ENCODE measurements around the gene SNX1.
A peak's percentile ranks its signal among the peaks of the same experiment; 100 is the strongest.
"Not testable (repeated sequence)": the region's sequence is repeated elsewhere in the genome, so short reads cannot be mapped to it uniquely, and the experiment has no call there.

SNX1 gene

DNA sequence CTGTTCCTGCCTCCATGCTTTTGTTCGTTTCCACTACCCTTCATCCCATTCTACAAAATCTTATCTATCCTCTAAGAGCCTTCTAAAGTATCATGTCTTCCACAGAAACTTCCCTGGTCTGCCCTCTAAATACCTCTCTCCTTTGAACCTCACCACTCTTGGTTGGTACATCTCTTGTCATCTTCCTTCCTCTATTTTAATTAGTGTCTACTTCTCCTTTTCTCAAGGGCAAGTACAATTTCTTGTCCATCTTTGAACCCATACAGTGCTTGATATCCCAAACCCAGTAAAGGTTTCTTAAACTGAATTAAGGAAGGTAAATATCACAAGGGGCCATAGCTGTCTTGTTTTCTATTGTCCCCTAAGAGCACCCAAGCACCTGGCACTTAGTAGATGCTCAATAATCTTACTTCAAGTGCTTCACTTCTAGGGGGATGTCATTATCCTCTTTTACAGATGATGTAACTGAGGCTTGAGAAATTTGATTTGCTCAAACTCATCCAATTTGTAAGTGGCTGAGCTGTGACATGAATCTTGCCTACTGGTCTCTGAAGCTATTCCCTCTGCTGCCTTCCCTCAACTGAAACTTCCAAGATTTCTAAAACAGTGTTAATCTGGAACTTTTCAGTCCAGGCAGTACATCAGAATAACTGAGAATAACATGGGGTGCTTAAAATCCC, 46.9 kb upstream of the SNX1 start (continued):
- TF ChIP-seq CSDC2 (CRISPR knock-in tag; IDR thresholded peaks at IDR 0.05) = no peak
- no peak for TF ChIP-seq ZFP30 (CRISPR knock-in tag; IDR thresholded peaks at IDR 0.05)

DNA sequence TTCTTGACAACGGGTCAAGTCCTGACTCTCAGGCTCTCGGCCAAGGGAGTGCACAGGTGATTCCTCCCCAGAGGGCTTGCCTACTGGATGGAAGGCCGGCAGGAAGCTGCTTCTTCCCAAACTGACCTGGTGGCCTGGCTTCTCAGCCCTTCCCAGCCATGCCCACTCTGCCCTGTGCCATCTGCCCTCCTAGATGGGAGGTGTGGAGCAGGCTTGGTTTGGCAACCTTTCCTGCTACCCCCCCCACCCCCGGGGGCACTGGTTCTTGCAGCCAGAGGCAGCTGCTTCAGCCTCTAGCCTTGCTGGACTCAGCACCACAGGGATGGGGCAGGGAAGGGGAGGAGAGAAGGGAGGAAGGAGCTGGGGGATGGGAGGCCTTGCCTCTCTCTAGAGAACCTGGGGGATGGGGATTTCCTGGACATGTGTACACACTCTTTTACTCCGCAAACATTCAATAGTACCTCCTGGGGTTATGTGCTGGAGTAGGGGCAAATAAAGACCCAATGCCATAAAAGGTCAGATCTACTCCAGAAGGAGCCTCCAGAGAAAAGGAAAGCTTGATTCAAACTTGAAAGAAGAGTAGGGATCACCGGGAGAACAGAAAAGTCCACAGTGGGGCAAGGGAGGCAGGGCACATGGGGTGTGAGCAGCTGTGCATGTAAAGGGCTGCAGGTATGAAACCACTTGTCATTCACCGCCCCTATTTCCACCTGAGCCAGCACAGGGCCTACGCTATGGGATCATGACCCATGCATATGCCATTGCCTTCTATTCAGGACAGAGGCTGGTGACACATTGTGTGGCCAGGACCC, 45.3 kb upstream of the SNX1 start:
- TF ChIP-seq ZFP3 (CRISPR knock-in tag; IDR thresholded peaks at IDR 0.05) = no peak
- no peak for TF ChIP-seq ZC3H10 (CRISPR knock-in tag; IDR thresholded peaks at IDR 0.05)
- no peak for TF ChIP-seq ESRRG (CRISPR knock-in tag; IDR thresholded peaks at IDR 0.05)
- TF ChIP-seq, protein P1, sequence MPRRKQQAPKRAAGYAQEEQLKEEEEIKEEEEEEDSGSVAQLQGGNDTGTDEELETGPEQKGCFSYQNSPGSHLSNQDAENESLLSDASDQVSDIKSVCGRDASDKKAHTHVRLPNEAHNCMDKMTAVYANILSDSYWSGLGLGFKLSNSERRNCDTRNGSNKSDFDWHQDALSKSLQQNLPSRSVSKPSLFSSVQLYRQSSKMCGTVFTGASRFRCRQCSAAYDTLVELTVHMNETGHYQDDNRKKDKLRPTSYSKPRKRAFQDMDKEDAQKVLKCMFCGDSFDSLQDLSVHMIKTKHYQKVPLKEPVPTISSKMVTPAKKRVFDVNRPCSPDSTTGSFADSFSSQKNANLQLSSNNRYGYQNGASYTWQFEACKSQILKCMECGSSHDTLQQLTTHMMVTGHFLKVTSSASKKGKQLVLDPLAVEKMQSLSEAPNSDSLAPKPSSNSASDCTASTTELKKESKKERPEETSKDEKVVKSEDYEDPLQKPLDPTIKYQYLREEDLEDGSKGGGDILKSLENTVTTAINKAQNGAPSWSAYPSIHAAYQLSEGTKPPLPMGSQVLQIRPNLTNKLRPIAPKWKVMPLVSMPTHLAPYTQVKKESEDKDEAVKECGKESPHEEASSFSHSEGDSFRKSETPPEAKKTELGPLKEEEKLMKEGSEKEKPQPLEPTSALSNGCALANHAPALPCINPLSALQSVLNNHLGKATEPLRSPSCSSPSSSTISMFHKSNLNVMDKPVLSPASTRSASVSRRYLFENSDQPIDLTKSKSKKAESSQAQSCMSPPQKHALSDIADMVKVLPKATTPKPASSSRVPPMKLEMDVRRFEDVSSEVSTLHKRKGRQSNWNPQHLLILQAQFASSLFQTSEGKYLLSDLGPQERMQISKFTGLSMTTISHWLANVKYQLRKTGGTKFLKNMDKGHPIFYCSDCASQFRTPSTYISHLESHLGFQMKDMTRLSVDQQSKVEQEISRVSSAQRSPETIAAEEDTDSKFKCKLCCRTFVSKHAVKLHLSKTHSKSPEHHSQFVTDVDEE (CRISPR knock-in tag; IDR thresholded peaks at IDR 0.05) = no peak
- TF ChIP-seq OSR1 (CRISPR knock-in tag; IDR thresholded peaks at IDR 0.05) = no peak
- no peak for TF ChIP-seq PPARA (CRISPR knock-in tag; IDR thresholded peaks at IDR 0.05; ENCODE audit: borderline replicate concordance)
- no peak for TF ChIP-seq ZFP30 (CRISPR knock-in tag; IDR thresholded peaks at IDR 0.05)
- TF ChIP-seq SNAI2 (CRISPR knock-in tag; IDR thresholded peaks at IDR 0.05) = no peak
- no peak for TF ChIP-seq GLIS3 (CRISPR knock-in tag; IDR thresholded peaks at IDR 0.05)
- no peak for TF ChIP-seq ARNTL (CRISPR knock-in tag; IDR thresholded peaks at IDR 0.05; ENCODE audit: borderline replicate concordance, low read depth)
- TF ChIP-seq CSDC2 (CRISPR knock-in tag; IDR thresholded peaks at IDR 0.05) = no peak
- ATAC-seq = no peak

DNA sequence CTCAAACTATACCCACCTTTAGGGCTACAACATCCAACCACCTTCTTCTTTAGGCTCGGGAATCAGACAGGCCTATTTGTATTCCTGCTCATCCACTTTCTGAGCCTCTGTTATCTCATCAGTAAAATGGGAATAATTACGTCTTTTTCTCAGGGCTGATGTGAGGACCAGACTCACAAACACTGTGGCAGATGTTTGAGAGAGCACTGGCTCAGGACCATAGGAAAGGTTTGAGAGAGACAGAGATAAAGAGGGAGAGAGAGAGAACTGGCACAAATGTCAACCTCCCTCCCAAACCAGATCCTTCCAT, 44.7 kb upstream of the SNX1 start:
- no peak for ATAC-seq
- no peak for TF ChIP-seq GLIS3 (CRISPR knock-in tag; IDR thresholded peaks at IDR 0.05)
- no peak for TF ChIP-seq ZNF70 (CRISPR knock-in tag; IDR thresholded peaks at IDR 0.05)
- TF ChIP-seq ARNTL (CRISPR knock-in tag; IDR thresholded peaks at IDR 0.05; ENCODE audit: borderline replicate concordance, low read depth) = no peak
- no peak for TF ChIP-seq CSDC2 (CRISPR knock-in tag; IDR thresholded peaks at IDR 0.05)
- TF ChIP-seq ZFP30 (CRISPR knock-in tag; IDR thresholded peaks at IDR 0.05) = no peak

DNA sequence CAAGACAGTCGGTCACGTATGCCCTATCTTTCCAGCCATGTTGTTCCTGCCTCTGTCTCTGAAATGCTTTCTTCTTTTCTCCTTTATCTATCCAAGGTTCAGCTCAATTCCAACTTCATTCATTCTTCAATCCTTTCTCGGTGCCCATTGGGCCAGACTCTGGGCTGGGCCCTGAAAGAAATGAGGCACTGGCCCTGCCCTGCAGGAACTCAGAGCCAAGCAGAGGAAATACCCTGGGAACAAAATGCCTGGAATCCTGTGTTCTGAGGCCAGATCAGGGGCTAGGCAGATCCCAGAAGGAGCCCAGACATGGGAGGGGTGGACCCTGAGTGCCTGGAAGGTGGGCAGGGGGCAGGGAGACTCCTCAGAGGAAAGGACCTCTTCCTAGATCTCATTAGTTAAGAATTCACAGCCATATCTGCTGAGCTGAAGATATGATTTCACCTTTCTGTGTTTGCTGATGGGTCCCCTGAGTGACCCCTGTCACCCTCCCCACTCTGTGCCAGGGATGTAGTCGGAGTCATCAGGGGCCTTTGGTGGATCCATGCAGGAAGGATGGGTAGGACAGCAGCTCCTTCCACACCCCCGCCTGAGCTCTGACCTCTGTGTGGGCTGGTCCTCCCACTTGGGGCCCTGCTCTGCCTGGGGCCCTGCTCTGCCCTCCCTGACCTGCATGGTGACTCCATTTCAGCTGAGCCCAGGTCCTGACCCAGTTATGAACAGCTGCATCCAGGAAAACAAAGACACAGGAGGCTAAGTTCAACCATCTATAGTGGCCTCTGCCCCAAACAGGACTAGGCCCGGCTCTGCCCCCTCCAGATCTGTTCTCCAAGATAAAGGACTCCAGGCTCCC, 44.1 kb upstream of the SNX1 start:
- no peak for TF ChIP-seq ZC3H10 (CRISPR knock-in tag; IDR thresholded peaks at IDR 0.05)
- no peak for TF ChIP-seq ISL1 (CRISPR knock-in tag; IDR thresholded peaks at IDR 0.05)
- TF ChIP-seq CSDC2 (CRISPR knock-in tag; IDR thresholded peaks at IDR 0.05) = no peak
- TF ChIP-seq ARNTL (CRISPR knock-in tag; IDR thresholded peaks at IDR 0.05; ENCODE audit: borderline replicate concordance, low read depth) = no peak
- TF ChIP-seq, protein P2, sequence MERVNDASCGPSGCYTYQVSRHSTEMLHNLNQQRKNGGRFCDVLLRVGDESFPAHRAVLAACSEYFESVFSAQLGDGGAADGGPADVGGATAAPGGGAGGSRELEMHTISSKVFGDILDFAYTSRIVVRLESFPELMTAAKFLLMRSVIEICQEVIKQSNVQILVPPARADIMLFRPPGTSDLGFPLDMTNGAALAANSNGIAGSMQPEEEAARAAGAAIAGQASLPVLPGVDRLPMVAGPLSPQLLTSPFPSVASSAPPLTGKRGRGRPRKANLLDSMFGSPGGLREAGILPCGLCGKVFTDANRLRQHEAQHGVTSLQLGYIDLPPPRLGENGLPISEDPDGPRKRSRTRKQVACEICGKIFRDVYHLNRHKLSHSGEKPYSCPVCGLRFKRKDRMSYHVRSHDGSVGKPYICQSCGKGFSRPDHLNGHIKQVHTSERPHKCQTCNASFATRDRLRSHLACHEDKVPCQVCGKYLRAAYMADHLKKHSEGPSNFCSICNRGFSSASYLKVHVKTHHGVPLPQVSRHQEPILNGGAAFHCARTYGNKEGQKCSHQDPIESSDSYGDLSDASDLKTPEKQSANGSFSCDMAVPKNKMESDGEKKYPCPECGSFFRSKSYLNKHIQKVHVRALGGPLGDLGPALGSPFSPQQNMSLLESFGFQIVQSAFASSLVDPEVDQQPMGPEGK (CRISPR knock-in tag; IDR thresholded peaks at IDR 0.05; ENCODE audit: borderline replicate concordance) = no peak
- no peak for TF ChIP-seq ZFP30 (CRISPR knock-in tag; IDR thresholded peaks at IDR 0.05)
- TF ChIP-seq PPARA (CRISPR knock-in tag; IDR thresholded peaks at IDR 0.05; ENCODE audit: borderline replicate concordance) = no peak
- no peak for TF ChIP-seq ZNF8 (CRISPR knock-in tag; IDR thresholded peaks at IDR 0.05)
- no peak for TF ChIP-seq RARB (CRISPR knock-in tag; IDR thresholded peaks at IDR 0.05)
- ATAC-seq = peak; percentile 36; the same call in 1 of the 3 replicates

DNA sequence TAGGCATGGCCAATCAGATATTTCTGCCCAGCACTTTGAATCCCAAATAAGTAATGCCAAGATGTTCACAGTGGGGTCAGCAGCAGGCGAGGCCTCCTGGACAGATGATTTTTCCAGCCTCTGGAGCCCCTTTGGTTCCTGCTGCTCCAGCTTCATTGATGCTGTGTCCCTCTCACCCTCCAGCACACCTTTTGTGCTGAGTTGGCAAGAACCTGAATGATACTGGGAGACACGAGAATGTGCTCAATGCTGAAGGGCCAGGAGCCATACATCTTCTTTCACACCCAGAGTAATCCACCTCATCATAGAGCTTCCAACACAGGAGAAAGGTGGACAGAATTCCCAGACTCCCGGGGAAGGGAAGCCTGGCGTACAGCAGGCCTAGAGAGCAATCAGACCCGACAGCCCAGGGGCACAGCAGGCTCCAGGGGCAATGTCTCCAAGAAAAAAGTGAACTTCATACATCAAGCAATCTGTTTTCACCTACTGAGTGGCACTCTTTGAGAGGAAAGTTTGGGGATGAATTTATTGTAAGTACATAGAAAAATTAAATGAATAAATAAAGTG, 42.8 kb upstream of the SNX1 start:
- TF ChIP-seq TOX (CRISPR knock-in tag; IDR thresholded peaks at IDR 0.05; ENCODE audit: borderline replicate concordance) (no peak), ISL1 (CRISPR knock-in tag; IDR thresholded peaks at IDR 0.05) (no peak), BACH2 (CRISPR knock-in tag; IDR thresholded peaks at IDR 0.05; ENCODE audit: borderline replicate concordance) (no peak), PPARA (CRISPR knock-in tag; IDR thresholded peaks at IDR 0.05; ENCODE audit: borderline replicate concordance) (no peak)
- ATAC-seq = no peak

DNA sequence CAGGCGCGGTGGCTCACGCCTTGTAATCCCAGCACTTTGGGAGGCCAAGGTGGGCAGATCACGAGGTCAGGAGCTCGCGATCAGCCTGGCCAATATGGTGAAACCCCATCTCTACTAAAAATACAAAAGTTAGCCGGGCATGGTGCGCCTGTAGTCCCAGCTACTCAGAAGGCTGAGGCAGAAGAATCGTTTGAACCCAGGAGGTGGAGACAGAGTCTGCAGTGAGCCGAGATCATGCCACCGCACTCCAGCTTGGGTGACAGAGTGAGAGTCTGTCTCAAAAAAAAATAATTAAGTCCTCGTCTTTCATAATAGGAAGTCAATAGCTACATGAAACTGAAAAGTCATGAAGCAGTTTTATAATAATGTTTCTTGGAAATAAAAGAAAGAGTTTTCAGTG, 42.1 kb upstream of the SNX1 start:
- not testable (repeated sequence) for ATAC-seq

Measured in SK-N-SH treated with all-trans-retinoic acid at 6 μM for 48 hours (cell line).